Measurements from ENCODE around the gene NFYC.
"Not testable (repeated sequence)": the region's sequence is repeated elsewhere in the genome, so short reads cannot be mapped to it uniquely, and the experiment has no call there.

DNA sequence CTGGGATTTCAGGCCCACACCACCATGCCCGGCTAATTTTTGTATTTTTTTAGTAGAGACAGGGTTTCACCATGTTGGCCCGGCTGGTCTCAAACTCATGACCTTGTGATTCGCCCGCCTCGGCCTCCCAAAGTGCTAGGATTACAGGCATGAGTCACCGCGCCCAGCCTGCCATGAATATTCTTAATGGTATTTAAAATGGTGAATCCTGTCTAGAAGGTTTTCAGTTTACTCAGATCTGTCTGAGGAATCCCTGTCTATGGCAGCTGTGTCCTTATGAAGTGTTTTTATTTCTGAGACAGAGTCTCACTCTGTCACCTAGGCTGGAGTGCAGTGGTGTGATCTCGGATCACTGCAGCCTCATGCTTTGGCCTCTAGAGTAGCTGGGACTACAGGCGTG lies 36.2 kb downstream of the NFYC start:
- TF ChIP-seq POLR2A, POLR2AphosphoS5 (IDR thresholded peaks at IDR 0.05): not testable (repeated sequence)
- TF ChIP-seq, protein P1, sequence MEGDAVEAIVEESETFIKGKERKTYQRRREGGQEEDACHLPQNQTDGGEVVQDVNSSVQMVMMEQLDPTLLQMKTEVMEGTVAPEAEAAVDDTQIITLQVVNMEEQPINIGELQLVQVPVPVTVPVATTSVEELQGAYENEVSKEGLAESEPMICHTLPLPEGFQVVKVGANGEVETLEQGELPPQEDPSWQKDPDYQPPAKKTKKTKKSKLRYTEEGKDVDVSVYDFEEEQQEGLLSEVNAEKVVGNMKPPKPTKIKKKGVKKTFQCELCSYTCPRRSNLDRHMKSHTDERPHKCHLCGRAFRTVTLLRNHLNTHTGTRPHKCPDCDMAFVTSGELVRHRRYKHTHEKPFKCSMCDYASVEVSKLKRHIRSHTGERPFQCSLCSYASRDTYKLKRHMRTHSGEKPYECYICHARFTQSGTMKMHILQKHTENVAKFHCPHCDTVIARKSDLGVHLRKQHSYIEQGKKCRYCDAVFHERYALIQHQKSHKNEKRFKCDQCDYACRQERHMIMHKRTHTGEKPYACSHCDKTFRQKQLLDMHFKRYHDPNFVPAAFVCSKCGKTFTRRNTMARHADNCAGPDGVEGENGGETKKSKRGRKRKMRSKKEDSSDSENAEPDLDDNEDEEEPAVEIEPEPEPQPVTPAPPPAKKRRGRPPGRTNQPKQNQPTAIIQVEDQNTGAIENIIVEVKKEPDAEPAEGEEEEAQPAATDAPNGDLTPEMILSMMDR (IDR thresholded peaks at IDR 0.05), result not testable (repeated sequence)

Data from breast epithelium (tissue), 3 donors.